SU-DHL-6 (cell line): ENCODE measurements around the gene HNRNPD.

Source experiments
- EZH2phosphoT487 ChIP-seq: fragments of 200-600 bp; sonication (generic), shearing (Covaris generic); conservative IDR thresholded peaks from 2 replicates; pipeline ENCODE4 v1.6.1; 2018; ENCODE audit warnings: mild to moderate bottlenecking, antibody characterized with exemption, low read length, moderate library complexity, mixed read lengths
- TF ChIP-seq, protein P1 (sequence below): fragments of 200-600 bp; sonication (generic); IDR thresholded peaks from one replicate; pipeline ENCODE4 v1.5.1; 2017; ENCODE audit warnings: antibody characterized with exemption, mild to moderate bottlenecking, low read length, moderate library complexity; ENCODE audit not compliant: insufficient read depth, poor library complexity, severe bottlenecking

DNA sequence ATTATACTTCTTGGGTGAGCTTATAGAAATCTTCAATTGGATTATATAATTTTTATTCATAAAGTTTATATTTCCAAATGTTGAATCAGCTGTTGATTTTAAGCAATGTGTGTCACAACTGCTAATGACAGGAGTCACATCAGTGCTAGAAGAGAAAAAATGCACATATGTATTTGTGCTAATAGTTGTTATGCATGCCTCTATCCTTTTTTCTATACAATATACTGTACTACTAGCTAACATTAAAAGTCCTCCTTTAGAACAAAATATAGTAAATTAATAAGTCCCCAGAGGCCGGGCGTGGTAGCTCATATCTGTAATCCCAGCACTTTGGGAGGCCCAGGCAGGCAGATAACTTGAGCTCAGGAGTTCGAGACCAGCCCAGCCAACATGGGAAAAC, 23.7 kb upstream of the HNRNPD start:
- TF ChIP-seq, protein P1, sequence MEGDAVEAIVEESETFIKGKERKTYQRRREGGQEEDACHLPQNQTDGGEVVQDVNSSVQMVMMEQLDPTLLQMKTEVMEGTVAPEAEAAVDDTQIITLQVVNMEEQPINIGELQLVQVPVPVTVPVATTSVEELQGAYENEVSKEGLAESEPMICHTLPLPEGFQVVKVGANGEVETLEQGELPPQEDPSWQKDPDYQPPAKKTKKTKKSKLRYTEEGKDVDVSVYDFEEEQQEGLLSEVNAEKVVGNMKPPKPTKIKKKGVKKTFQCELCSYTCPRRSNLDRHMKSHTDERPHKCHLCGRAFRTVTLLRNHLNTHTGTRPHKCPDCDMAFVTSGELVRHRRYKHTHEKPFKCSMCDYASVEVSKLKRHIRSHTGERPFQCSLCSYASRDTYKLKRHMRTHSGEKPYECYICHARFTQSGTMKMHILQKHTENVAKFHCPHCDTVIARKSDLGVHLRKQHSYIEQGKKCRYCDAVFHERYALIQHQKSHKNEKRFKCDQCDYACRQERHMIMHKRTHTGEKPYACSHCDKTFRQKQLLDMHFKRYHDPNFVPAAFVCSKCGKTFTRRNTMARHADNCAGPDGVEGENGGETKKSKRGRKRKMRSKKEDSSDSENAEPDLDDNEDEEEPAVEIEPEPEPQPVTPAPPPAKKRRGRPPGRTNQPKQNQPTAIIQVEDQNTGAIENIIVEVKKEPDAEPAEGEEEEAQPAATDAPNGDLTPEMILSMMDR: no peak
- no peak for TF ChIP-seq EZH2phosphoT487
